NCI-H2107 (cell line): ENCODE results near the gene ALS2CL.

ENCODE experiments used
- DNase-seq: peaks from one replicate; lab custom pipeline; 2025; lab: John Stamatoyannopoulos, UW

Gene ALS2CL

GRCh38 chr3:46629551-46630517 lies 63.6 kb downstream of the ALS2CL start:
- peak; percentile 41 for DNase-seq

GRCh38 chr3:46628901-46629369 lies 64.5 kb downstream of the ALS2CL start:
- DNase-seq = no peak

GRCh38 chr3:46627078-46627477 lies 66.4 kb downstream of the ALS2CL start:
- no peak for DNase-seq

GRCh38 chr3:46626039-46626438 lies 67.4 kb downstream of the ALS2CL start:
- no peak for DNase-seq

GRCh38 chr3:46624975-46625490 lies 68.4 kb downstream of the ALS2CL start:
- DNase-seq = no peak

- DNase-seq = no peak
Observed at GRCh38 chr3:46624533-46624932, 68.9 kb downstream of the ALS2CL start.

- no peak for DNase-seq
Observed at GRCh38 chr3:46619845-46620778, 73.4 kb downstream of the ALS2CL start.
